BE2C (cell line): ENCODE data around the gene EXOC2.

Experiments used
- DNase-seq: peaks from one replicate; pipeline ENCODE4 v3.0.0-alpha.2; 2020
- H3K27me3 ChIP-seq: fragments of 250-450 bp; sonication (Bioruptor Pico); 2 replicates; pipeline ENCODE4 v1.5.1; 2020; ENCODE audit warnings: mild to moderate bottlenecking
- H3K36me3 ChIP-seq: fragments of 250-450 bp; sonication (Bioruptor Pico); 2 replicates; pipeline ENCODE4 v1.5.1; 2020; ENCODE audit warnings: mild to moderate bottlenecking
- H3K4me1 ChIP-seq: fragments of 250-450 bp; sonication (Bioruptor Pico); 2 replicates; pipeline ENCODE4 v1.5.1; 2020
- H3K4me3 ChIP-seq: 2 replicates; pipeline ENCODE4 v1.5.1; 2011; ENCODE audit warnings: low read depth, low read length
- H3K9me3 ChIP-seq: fragments of 250-450 bp; sonication (Bioruptor Pico); 2 replicates; pipeline ENCODE4 v1.5.1; 2020
- TF ChIP-seq, protein P1 (sequence below): IDR thresholded peaks from 2 replicates; pipeline ENCODE4 v1.5.1; 2012; ENCODE audit warnings: mild to moderate bottlenecking, low read depth, low read length

Gene EXOC2

GRCh38 chr6:455006-455585 lies 237.8 kb downstream of the EXOC2 start:
- Histone ChIP-seq H3K9me3 (no peaks in the 10 kb centered on the region), H3K4me1 (no peaks in the 10 kb centered on the region), H3K4me3 (no peak overlapping the region), H3K36me3 (no peaks in the 10 kb centered on the region), H3K27me3 (peaks cover 17% of the 10 kb centered on the region)
- TF ChIP-seq, protein P1, sequence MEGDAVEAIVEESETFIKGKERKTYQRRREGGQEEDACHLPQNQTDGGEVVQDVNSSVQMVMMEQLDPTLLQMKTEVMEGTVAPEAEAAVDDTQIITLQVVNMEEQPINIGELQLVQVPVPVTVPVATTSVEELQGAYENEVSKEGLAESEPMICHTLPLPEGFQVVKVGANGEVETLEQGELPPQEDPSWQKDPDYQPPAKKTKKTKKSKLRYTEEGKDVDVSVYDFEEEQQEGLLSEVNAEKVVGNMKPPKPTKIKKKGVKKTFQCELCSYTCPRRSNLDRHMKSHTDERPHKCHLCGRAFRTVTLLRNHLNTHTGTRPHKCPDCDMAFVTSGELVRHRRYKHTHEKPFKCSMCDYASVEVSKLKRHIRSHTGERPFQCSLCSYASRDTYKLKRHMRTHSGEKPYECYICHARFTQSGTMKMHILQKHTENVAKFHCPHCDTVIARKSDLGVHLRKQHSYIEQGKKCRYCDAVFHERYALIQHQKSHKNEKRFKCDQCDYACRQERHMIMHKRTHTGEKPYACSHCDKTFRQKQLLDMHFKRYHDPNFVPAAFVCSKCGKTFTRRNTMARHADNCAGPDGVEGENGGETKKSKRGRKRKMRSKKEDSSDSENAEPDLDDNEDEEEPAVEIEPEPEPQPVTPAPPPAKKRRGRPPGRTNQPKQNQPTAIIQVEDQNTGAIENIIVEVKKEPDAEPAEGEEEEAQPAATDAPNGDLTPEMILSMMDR: no peak
- DNase-seq: no peak

DNA sequence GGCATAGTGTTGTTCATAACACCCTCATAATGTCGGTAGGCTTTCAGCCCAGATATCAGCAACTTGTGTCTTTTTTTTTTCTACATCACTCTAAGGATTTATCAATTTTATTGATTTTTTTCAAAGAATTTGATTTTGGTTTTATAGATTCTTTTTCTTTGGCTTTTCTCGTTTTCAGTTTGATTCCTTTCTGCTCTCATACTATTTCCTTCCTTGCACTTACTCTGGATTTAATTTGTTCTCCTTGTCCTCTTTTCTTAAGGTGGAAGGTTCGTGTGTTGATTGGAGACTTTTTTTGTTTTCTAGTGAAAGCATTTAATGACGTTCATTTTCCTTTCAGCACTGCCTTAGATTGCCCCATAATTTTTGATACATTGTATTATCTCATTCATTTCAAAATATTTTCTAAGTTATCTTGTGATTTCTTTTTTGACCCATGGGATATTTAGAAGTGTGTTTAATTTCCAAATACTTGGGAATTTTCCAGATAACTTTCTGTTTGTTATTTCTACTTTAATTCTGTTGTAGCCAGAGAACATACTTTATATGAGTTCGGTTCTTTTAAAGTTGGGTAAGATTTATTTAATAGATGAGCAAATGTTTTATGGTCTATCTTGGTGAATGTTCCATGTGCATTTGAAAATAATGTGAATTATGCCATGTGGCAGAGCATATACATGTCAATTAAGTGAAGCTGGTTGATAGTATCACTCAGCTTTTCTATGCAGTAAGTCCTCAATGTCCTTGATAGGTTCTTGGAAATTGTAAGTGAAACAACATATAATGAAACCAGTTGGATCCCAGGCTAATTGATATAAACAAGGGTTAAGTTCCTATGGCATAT lies 238.6 kb downstream of the EXOC2 start:
- H3K27me3 ChIP-seq: peaks cover 17% of the 10 kb centered on the region
- no peak overlapping the region for H3K4me3 ChIP-seq
- H3K4me1 ChIP-seq: no peaks in the 10 kb centered on the region
- H3K9me3 ChIP-seq: no peaks in the 10 kb centered on the region; the same call in 1 of the 2 replicates
- no peaks in the 10 kb centered on the region for H3K36me3 ChIP-seq
- DNase-seq: no peak
- TF ChIP-seq, protein P1: no peak

- TF ChIP-seq, protein P1: no peak
- H3K27me3 ChIP-seq: peaks cover 17% of the 10 kb centered on the region
- no peak for DNase-seq
- no peaks in the 10 kb centered on the region; the same call in 1 of the 2 replicates for H3K9me3 ChIP-seq
- H3K4me1 ChIP-seq: no peaks in the 10 kb centered on the region
- H3K4me3 ChIP-seq: no peak overlapping the region
- no peaks in the 10 kb centered on the region for H3K36me3 ChIP-seq
These were observed 239.8 kb downstream of the EXOC2 start for GRCh38 chr6:453152-453551.

- TF ChIP-seq, protein P1: no peak
These were observed 240.5 kb downstream of the EXOC2 start for GRCh38 chr6:452301-453067.

GRCh38 chr6:451847-452246 lies 241.1 kb downstream of the EXOC2 start:
- H3K4me3 ChIP-seq: no peak overlapping the region
- H3K27me3 ChIP-seq: peaks cover 17% of the 10 kb centered on the region
- TF ChIP-seq, protein P1: no peak
- no peaks in the 10 kb centered on the region; the same call in 1 of the 2 replicates for H3K9me3 ChIP-seq
- H3K36me3 ChIP-seq: no peaks in the 10 kb centered on the region
- no peaks in the 10 kb centered on the region for H3K4me1 ChIP-seq
- DNase-seq: no peak

More at GRCh38 chr6:452301-453067, 240.5 kb downstream of the EXOC2 start:
- Histone ChIP-seq H3K27me3 (peaks cover 17% of the 10 kb centered on the region), H3K9me3 (no peaks in the 10 kb centered on the region; the same call in 1 of the 2 replicates), H3K4me3 (no peak overlapping the region), H3K4me1 (no peaks in the 10 kb centered on the region), H3K36me3 (no peaks in the 10 kb centered on the region)
- no peak for DNase-seq
